Hepatocyte (in vitro differentiated cells): ENCODE data around the gene PTPN12. TPM values are rescaled to one million over a fixed set of nuclear protein-coding genes. Genes with fewer than 3 reads are reported as not detected.

Source experiments
- DNase-seq: peaks from one replicate; pipeline ENCODE4 v3.0.0-alpha.2; 2016; ENCODE audit warnings: low spot score
- H2AFZ ChIP-seq: fragments of 200-600 bp; sonication (generic); 2 replicates; pipeline ENCODE4 v1.6.0; 2016; ENCODE audit warnings: antibody characterized with exemption, mild to moderate bottlenecking
- H3K27ac ChIP-seq: fragments of 200-600 bp; sonication (generic); 2 replicates; pipeline ENCODE4 v1.5.1; 2016; ENCODE audit warnings: mild to moderate bottlenecking
- H3K27me3 ChIP-seq: fragments of 200-600 bp; sonication (generic); 2 replicates; pipeline ENCODE4 v1.6.1; 2016
- H3K36me3 ChIP-seq: fragments of 200-600 bp; sonication (generic); replicated peaks from 2 replicates; pipeline ENCODE4 v1.5.1; 2016; ENCODE audit warnings: low read depth; ENCODE audit not compliant: insufficient read depth
- H3K4me1 ChIP-seq: fragments of 200-600 bp; sonication (generic); 2 replicates; pipeline ENCODE4 v1.5.1; 2016; ENCODE audit warnings: mild to moderate bottlenecking, moderate library complexity; ENCODE audit not compliant: insufficient read depth
- H3K4me2 ChIP-seq: fragments of 200-600 bp; sonication (generic); 2 replicates; pipeline ENCODE4 v1.6.0; 2016
- H3K4me3 ChIP-seq: fragments of 200-600 bp; sonication (generic); 2 replicates; pipeline ENCODE4 v1.5.1; 2016; ENCODE audit warnings: mild to moderate bottlenecking
- H3K79me2 ChIP-seq: fragments of 200-600 bp; sonication (generic); 2 replicates; pipeline ENCODE4 v1.6.0; 2017; ENCODE audit warnings: mild to moderate bottlenecking
- H3K9me2 ChIP-seq: fragments of 200-600 bp; sonication (generic); replicated peaks from 2 replicates; pipeline ENCODE4 v1.6.0; 2017; ENCODE audit warnings: mild to moderate bottlenecking; ENCODE audit not compliant: insufficient read depth
- H3K9me3 ChIP-seq: fragments of 200-600 bp; sonication (generic); 2 replicates; pipeline ENCODE4 v1.5.1; 2016; ENCODE audit warnings: low read depth, mild to moderate bottlenecking
- H4K20me1 ChIP-seq: fragments of 200-600 bp; sonication (generic); 2 replicates; pipeline ENCODE4 v1.6.0; 2016; ENCODE audit warnings: mild to moderate bottlenecking; ENCODE audit not compliant: insufficient read depth, poor library complexity, severe bottlenecking
- EZH2 ChIP-seq: fragments of 200-600 bp; sonication (generic); IDR thresholded peaks from 2 replicates; pipeline ENCODE4 v1.6.1; 2016; ENCODE audit warnings: antibody characterized with exemption, mild to moderate bottlenecking, borderline replicate concordance
- EZH2phosphoT487 ChIP-seq: fragments of 200-600 bp; sonication (generic); IDR thresholded peaks from one replicate; pipeline ENCODE4 v1.6.1; 2018; ENCODE audit warnings: antibody characterized with exemption, mild to moderate bottlenecking, low read depth, moderate library complexity; ENCODE audit not compliant: unreplicated experiment, severe bottlenecking
- WGBS: methylation state at CpG from one replicate; pipeline ENCODE4 v1.1.6; 2016; ENCODE audit warnings: low lambda C conversion rate; ENCODE audit errors: missing lambda C conversion rate; 5-methylcytosine and 5-hydroxymethylcytosine counted together
- polyA plus RNA-seq: library from polyadenylated mRNA; unstranded; fragments of >200 nt; fragmentation: Nextera tagmentation; extraction: Ambion mirVana; gene quantifications from 2 replicates; pipeline ENCODE4 v1.2.1, GENCODE V29; 2016
- total RNA-seq: library from RNA; depleted of rRNA; stranded (reverse); fragments of >200 nt; gene quantifications from 2 replicates; pipeline ENCODE4 v1.2.3, GENCODE V29; 2014
- TF ChIP-seq, protein P1 (sequence below): fragments of 200-600 bp; sonication (generic); IDR thresholded peaks from 2 replicates; pipeline ENCODE4 v1.5.1; 2016; ENCODE audit warnings: antibody characterized with exemption, mild to moderate bottlenecking; ENCODE audit not compliant: poor library complexity

The PTPN12 gene
- total and polyA plus RNA-seq, 2 experiments from 2014 or later = 16.4 to 50.5 TPM

GRCh38 chr7:77524731-77525130 is 12.4 kb upstream of the PTPN12 start:
- Histone ChIP-seq H3K4me2 (no peak overlapping the region), H3K9me2 (no peaks in the 10 kb centered on the region), H4K20me1 (no peaks in the 10 kb centered on the region), H3K4me3 (no peak overlapping the region), H2AFZ (no peak overlapping the region), H3K27me3 (no peaks in the 10 kb centered on the region), H3K79me2 (no peaks in the 10 kb centered on the region), H3K27ac (no peak overlapping the region), H3K4me1 (no peaks in the 10 kb centered on the region), H3K36me3 (no peaks in the 10 kb centered on the region), H3K9me3 (no peaks in the 10 kb centered on the region)
- TF ChIP-seq, protein P1, sequence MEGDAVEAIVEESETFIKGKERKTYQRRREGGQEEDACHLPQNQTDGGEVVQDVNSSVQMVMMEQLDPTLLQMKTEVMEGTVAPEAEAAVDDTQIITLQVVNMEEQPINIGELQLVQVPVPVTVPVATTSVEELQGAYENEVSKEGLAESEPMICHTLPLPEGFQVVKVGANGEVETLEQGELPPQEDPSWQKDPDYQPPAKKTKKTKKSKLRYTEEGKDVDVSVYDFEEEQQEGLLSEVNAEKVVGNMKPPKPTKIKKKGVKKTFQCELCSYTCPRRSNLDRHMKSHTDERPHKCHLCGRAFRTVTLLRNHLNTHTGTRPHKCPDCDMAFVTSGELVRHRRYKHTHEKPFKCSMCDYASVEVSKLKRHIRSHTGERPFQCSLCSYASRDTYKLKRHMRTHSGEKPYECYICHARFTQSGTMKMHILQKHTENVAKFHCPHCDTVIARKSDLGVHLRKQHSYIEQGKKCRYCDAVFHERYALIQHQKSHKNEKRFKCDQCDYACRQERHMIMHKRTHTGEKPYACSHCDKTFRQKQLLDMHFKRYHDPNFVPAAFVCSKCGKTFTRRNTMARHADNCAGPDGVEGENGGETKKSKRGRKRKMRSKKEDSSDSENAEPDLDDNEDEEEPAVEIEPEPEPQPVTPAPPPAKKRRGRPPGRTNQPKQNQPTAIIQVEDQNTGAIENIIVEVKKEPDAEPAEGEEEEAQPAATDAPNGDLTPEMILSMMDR = no peak
- no peak for TF ChIP-seq EZH2
- no peak for TF ChIP-seq EZH2phosphoT487
- DNase-seq = no peak

- Histone ChIP-seq H3K27me3 (no peaks in the 10 kb centered on the region), H4K20me1 (no peaks in the 10 kb centered on the region), H3K4me1 (no peaks in the 10 kb centered on the region), H3K4me3 (no peak overlapping the region), H3K27ac (no peak overlapping the region), H3K9me2 (no peaks in the 10 kb centered on the region), H3K36me3 (no peaks in the 10 kb centered on the region), H3K9me3 (no peaks in the 10 kb centered on the region), H3K4me2 (no peak overlapping the region), H2AFZ (no peak overlapping the region), H3K79me2 (no peaks in the 10 kb centered on the region)
- no peak for DNase-seq
- WGBS = 98% methylated on average over 2 of the region's 2 CpGs
- TF ChIP-seq EZH2 = no peak
- TF ChIP-seq, protein P1 = no peak
- TF ChIP-seq EZH2phosphoT487 = no peak
These were observed 11.9 kb upstream of the PTPN12 start for GRCh38 chr7:77525231-77525630.

- Histone ChIP-seq H3K27ac (no peak overlapping the region), H3K4me2 (no peak overlapping the region)
These were observed 8.7 kb upstream of the PTPN12 start for GRCh38 chr7:77528368-77528767.

DNA sequence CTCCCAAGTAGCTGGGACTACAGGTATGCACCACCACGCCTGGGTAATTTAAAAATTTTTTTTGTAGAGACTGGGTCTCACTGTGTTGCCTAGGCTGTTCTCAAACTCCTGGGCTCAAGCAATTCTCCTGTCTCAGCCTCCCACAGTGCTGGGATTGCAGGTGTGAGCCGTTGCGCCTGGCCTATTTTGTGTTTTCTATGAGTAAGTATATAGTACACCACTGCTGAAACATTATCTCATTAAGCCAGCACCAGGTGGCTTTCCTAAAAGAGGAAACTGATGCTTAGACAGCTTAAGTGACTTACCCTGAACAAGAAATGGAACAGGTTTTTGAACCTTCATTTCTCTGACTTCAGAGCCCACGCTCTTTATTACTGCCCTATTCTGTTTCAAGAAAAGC is 7.8 kb upstream of the PTPN12 start:
- no peaks in the 10 kb centered on the region for H3K27me3 ChIP-seq
- no peak overlapping the region for H2AFZ ChIP-seq
- no peak overlapping the region for H3K4me3 ChIP-seq
- no peak for DNase-seq
- no peak overlapping the region for H3K27ac ChIP-seq
- no peaks in the 10 kb centered on the region for H4K20me1 ChIP-seq
- WGBS = 90% methylated on average over 4 of the region's 4 CpGs
- TF ChIP-seq, protein P1 = no peak
- TF ChIP-seq EZH2phosphoT487 = no peak
- TF ChIP-seq EZH2 = no peak
- no peaks in the 10 kb centered on the region for H3K9me2 ChIP-seq
- H3K9me3 ChIP-seq = no peaks in the 10 kb centered on the region
- H3K4me1 ChIP-seq = no peaks in the 10 kb centered on the region
- H3K4me2 ChIP-seq = no peak overlapping the region
- no peaks in the 10 kb centered on the region for H3K36me3 ChIP-seq
- no peaks in the 10 kb centered on the region for H3K79me2 ChIP-seq

More at GRCh38 chr7:77528368-77528767, 8.7 kb upstream of the PTPN12 start:
- H3K4me1 ChIP-seq = no peaks in the 10 kb centered on the region
- H4K20me1 ChIP-seq = no peaks in the 10 kb centered on the region
- no peaks in the 10 kb centered on the region for H3K27me3 ChIP-seq
- DNase-seq = no peak
- H3K4me3 ChIP-seq = no peak overlapping the region
- TF ChIP-seq EZH2 = no peak
- no peak for TF ChIP-seq EZH2phosphoT487
- TF ChIP-seq, protein P1 = no peak
- H2AFZ ChIP-seq = no peak overlapping the region
- no peaks in the 10 kb centered on the region for H3K9me3 ChIP-seq
- H3K36me3 ChIP-seq = no peaks in the 10 kb centered on the region
- H3K9me2 ChIP-seq = no peaks in the 10 kb centered on the region
- no peaks in the 10 kb centered on the region for H3K79me2 ChIP-seq
